ENCODE data around the gene PSTPIP1.

Gene PSTPIP1

GRCh38 chr15:77018796-77019505, 24.0 kb downstream of the PSTPIP1 start:
- no peak for DNase-seq (ENCODE audit: low spot score)

DNA sequence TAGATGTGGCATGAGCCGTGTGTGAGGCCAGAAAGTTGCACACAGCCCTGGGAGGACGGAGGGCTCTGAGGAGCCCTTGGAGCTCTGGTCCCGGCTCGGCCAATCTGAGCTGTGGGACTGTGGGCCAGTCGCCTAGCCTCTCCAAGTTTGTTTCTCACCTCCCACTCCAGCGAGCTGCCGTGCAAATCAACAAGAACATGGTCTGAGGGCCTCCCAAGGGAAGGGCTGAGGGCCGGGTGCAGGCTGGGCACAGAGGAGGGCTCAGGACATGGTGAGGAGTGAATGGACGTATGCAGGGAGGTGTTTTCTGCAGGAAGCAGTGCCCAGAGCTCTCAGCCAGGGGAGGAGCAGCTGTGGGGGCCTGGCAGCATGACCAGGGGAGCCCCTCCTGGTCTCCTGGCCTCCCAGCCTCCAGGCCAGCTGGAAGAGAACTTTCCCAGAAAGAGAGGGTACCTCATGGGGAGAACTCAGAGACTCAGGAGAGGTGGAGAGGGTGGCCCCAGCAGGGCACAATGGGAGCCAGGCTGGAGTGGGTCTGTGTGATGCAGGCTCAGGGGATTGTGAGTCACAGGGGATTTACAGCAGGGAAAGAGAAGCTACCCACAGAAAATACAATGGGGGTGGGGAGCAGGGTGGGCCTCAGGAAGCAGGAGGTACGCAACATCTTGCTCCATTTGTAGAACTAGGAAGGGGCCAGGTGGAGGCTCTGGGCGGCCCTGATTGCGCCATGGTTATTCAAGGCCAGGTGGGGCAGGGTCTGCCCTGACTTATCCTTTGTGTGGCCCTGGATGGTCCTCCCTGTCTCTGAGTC, 24.8 kb downstream of the PSTPIP1 start:
- DNase-seq (ENCODE audit: low spot score): peak; percentile 47

- no peak for DNase-seq (ENCODE audit: low spot score)
These were observed 25.6 kb downstream of the PSTPIP1 start for GRCh38 chr15:77020348-77021087.

GRCh38 chr15:77021088-77021481, 26.2 kb downstream of the PSTPIP1 start:
- no peak for DNase-seq (ENCODE audit: low spot score)

DNA sequence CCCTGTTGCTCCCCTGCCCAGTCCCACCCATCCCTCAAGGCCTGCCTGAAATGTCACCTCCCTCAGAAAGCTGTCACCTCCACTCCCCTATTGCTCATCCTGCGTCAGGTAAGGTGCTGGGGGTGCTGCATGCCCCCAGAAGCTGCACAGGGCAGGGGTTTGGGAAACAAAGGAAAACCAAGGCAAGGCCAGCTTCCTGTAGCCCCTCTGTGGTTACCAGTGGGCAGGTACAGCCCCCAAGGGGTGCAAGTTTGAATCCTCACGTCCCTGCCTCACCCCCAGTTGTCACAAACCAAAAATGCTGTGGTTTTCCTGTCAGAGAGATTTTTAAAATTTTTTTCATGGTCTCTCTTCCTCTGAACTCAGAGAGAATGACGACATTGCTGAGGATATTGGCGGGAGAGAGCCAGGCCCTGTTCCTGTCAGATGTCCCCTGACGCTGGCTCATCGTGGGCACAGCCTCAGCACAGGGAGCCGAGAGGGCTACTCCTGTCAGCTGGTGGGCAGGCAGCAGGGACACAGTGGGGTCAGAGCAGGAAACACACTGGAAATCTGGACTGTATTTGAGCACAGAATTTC, 27.0 kb downstream of the PSTPIP1 start:
- peak; percentile 52 for DNase-seq (ENCODE audit: low spot score)

GRCh38 chr15:77022646-77023575, 28.0 kb downstream of the PSTPIP1 start:
- no peak for DNase-seq (ENCODE audit: low spot score)

DNA sequence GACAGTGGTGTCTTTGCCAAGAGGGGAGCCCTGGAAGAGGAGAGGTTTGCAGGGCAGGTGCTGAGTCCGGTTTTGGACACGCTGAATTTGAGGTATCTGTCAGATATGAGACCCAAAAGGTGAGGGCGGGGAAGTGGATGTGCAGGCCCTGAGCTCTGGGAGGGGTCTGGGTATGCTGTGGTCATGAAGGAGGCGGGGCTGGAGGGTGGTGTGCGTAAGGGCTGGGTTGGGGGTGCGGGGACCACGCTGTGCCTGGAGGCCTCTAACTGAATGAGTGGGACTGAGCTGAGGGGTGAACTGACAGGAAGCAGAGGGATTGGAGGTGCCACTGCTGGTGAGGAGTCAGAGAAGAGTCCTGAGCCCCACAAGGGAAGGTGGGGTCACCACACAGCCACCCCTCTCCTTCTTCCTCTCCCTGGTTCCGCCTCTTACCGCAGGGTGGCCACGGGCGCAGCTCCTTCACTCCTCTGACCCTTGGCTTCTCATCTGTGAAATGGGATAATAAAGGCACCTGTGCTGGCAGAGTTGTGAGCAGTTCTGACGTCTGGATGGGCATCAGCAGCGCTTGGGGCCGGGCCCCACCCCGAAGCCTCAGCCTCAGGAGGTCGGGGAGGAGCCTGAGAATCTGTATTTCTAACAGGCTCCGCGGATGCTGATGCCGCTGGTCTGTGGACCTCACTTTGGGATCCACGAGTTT, 28.8 kb downstream of the PSTPIP1 start:
- DNase-seq (ENCODE audit: low spot score): no peak

DNA sequence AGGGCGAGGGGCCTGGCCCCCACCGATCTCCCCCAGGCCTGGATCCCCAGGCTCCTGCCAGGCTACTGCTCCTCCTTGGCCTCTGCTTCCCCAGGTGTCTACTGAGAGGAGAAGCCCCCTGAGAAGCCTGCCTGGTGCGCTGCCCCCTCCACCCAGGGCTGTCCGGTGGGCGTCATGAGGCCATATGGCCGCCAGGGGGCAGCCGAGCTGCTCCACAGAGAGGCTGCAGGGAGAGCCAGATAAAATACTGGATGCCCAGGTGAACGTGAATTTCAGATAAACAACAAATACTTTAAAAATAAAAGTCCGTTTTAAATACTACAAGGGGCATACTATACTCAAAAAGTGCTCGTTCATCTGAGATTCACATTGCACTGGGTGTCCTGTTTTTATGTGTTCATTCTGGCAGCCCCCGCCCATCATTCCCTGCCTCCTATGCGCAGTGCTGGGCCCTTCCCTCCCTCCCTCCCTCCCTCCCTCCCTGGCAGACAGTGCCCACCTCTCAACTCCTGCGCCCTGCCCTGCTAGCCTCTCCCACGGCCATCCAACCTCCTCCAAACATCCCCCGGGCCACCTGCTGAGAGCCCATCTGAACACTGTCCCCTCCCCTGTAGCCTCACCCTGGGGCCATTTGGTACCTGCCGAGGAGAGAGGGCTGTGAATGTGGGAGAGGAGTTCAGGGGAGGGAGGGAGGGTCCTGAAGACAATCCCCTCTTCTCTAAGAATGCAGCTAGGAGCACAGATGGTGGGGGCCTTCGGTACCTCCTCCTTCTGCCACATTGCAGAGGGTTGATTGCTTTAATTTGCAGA, 29.6 kb downstream of the PSTPIP1 start:
- peak; percentile 53 for DNase-seq (ENCODE audit: low spot score)

DNA sequence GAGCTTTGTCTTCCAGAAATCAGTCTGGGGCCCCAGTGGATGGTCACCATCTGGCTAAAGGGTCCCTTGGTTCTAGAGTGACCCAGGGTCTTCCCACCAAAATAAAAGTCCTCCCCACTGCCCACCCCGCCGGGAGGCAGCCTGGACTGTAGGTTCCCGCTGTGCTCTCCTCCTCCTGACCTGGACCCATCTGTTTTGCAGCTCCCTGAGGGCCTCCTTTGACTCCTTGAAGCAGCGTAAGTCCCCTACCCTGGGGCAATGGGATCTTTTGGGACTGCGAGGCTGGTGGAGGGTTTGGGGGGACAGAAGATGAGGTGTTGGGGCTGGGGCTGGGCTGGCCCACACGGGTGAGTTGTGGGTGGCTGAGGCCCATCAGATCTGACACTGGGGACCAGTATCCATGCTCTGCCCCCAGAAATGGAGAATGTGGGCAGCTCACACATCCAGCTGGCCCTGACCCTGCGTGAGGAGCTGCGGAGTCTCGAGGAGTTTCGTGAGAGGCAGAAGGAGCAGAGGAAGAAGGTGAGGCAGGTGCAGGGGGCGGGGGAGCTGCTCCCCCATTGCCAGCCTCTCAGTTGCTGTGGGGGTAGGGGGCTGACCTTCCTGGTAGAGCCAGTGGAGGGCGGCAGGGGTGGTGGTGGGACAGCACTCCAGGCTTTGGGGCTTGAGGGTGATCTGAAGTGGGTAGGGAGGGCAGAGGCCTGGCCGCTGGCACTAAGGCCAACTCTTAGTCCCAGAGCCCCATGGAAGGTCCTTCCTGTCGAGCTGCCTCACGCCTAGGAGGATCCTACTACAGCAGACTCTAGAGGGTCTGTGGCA, 30.4 kb downstream of the PSTPIP1 start:
- DNase-seq (ENCODE audit: low spot score): no peak

- no peak for DNase-seq (ENCODE audit: low spot score)
These were observed 31.1 kb downstream of the PSTPIP1 start for GRCh38 chr15:77025941-77026411.

DNA sequence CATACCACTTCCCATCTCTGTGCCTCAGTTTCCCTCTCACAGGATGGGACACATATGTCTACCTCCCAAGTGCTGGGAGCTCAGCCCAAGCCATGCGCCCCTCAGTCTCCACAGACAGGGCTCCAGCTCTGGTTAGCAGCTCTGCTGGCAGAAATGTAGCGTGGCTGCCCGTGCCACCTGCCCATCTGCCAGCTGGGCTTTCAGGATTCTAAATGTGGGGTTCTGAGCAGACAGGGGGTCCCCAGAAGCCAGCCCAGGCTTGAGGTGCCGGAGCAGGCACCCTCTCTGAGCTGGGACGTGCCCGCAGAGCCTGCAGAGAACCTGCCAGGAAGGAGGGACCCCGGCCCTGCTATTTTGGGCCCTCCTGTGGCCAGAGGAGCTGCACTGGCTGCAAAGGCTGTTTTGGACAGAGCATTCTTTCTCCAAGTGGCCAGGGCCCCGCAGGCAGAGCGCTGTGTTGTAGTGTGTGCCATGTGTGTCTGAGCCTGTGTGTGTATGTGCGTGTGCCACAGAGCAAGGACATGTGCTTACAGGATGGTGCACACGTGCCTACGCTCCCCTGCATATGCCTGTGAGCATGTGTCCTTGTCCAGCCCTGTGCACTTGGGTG, 31.7 kb downstream of the PSTPIP1 start:
- no peak for DNase-seq (ENCODE audit: low spot score)

GRCh38 chr15:77027111-77027696, 32.3 kb downstream of the PSTPIP1 start:
- DNase-seq (ENCODE audit: low spot score): no peak

DNA sequence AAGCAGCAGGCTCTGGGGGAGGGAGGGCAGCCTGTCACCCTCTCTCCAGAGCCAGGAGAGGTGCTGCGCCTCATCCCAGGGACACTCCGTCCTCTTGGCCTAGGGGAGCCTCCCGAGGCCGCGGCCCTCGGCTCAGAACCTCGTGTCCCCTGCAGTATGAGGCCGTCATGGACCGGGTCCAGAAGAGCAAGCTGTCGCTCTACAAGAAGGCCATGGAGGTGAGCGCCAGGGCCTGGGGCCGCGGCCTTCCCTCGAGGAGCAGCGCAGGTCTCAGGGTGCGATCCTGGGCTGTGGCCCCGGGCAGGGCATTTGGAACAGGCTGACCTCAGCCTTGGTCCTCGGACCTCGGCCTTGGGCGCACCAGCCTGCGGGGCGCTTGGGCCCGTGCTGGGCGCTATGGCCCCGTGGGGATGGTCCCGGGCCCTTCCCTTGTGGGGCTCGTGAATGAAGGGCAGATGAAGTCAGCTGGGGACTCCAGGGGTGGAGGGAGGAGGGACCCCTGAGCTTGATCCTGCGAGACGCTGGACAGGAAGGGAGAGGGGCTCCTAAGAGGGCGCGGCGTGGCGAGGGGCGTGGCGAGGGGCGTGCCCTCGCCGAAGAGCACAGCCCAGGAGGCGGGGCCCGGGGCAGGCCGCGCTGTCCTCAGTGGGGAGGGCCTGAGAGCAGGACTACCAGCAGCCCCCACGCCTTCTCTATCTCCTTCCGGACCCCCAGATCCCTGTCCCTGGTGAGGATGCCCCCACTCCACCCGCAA, 32.9 kb downstream of the PSTPIP1 start:
- DNase-seq (ENCODE audit: low spot score): no peak

GRCh38 chr15:77028451-77029165, 33.7 kb downstream of the PSTPIP1 start:
- no peak for DNase-seq (ENCODE audit: low spot score)

- DNase-seq (ENCODE audit: low spot score): no peak
These were observed 34.5 kb downstream of the PSTPIP1 start for GRCh38 chr15:77029166-77030047.
